AG10803 (cell line): ENCODE measurements around the gene TBX5.

Experiments
- DNase-seq: peaks from one replicate; pipeline ENCODE4 v3.0.0; 2010; ENCODE audit warnings: low read depth
- H3K4me3 ChIP-seq: 2 replicates; pipeline ENCODE4 v1.5.1; 2011; ENCODE audit warnings: mild to moderate bottlenecking, low read length, control low read depth
- TF ChIP-seq, protein P1 (sequence below): conservative IDR thresholded peaks from 2 replicates; pipeline ENCODE4 v1.5.1; 2011; ENCODE audit warnings: mild to moderate bottlenecking, low read length, control low read depth, inconsistent platforms

The TBX5 gene

DNA sequence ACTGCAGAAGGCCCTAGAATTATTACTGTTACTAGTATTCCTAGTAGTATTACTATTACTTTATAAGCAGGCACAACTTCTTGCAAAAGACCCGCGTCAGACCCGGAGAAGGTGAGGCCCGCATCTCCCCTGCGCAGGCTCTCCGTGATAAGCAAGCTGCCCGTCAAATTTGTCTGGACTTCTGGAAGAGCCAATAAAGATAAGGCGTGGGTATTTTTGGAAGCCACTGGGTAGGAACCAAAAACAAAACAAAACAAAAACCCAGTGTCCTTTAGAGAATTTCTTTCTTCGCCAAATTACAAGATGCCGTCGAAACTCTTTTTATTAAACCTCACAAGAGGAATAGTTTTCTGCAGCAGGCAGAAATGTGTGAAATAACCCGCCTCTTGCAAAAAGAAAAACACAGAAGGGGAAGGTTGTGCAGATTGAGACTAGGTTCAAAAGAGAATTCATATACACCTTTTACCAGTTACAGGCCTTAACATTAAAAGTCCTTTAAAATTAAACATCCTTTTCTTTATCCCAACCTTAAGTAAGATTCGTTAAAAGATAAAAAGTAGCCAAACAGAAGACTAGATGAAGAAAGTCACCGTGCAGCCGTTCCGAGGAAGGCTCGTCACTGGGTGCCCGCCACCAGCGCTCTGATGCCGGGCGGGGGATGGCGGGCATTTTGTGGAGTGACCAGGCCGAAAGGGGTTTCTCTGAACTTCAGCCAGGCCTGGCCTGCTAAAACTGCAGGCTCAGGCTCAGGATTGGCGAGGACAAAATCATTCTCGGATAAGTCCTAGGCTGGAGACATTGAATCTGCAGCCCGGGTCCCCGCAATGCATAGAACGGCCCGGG lies 1.6 kb downstream of the TBX5 start:
- DNase-seq = no peak
- H3K4me3 ChIP-seq = peak overlapping the region; percentile 74
- TF ChIP-seq, protein P1, sequence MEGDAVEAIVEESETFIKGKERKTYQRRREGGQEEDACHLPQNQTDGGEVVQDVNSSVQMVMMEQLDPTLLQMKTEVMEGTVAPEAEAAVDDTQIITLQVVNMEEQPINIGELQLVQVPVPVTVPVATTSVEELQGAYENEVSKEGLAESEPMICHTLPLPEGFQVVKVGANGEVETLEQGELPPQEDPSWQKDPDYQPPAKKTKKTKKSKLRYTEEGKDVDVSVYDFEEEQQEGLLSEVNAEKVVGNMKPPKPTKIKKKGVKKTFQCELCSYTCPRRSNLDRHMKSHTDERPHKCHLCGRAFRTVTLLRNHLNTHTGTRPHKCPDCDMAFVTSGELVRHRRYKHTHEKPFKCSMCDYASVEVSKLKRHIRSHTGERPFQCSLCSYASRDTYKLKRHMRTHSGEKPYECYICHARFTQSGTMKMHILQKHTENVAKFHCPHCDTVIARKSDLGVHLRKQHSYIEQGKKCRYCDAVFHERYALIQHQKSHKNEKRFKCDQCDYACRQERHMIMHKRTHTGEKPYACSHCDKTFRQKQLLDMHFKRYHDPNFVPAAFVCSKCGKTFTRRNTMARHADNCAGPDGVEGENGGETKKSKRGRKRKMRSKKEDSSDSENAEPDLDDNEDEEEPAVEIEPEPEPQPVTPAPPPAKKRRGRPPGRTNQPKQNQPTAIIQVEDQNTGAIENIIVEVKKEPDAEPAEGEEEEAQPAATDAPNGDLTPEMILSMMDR = no peak

DNA sequence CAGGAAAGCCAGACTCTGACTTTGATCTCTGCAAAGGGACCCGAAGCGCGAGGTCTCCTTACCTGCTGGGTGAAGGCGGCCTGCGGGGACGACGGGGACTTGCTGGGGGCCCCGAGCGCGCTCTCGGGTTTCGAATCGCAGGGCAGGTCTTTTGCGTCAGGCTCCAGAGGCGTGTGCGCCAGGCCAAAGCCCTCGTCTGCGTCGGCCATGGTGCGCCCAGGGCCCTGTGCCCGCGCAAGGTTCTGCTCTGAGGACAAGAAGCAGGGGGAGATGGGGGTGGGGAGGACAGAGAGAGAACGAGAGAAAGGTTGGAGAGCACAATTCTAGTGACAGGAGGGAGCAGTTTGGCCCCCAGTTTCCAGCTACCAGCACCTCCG lies 2.3 kb downstream of the TBX5 start:
- peak overlapping the region; percentile 74 for H3K4me3 ChIP-seq
- TF ChIP-seq, protein P1 = no peak
- no peak for DNase-seq

DNA sequence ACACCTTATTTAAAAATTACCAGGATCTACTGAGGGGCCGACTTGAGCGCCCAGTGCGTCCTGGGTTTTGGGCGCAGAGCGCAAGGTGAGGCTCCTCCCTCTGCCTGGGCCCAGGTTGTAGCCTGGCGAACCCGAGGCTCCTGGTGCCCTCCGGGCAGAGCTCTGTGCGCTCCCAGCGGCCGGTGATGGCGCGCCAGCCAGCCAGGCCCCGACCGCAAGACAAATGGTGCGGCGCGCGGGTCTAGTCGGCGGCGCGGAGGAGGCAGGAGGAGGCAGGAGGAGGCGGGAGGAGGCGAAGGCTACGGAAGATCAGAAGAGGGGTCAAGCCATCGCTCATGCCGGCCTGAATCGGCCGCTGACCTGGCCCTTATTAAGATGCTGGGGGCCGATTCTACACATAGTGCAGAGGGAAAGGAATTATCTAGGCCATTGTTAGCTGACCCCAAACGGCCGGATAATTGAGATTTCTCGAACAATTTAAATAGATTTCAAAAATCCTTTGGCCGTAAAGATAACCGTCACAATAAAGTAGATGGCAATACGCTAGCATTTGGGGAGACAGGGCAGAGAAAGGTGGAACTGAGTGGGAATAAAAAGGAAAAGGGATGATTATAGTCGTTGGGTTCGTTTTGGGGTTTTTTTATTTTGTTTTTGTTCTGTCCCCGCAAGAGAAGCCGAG lies 2.8 kb downstream of the TBX5 start:
- DNase-seq = peak; percentile 49
- TF ChIP-seq, protein P1 = 0 out of 2 replicates have a peak, but pooled peaks have one; percentile 21
- peak overlapping the region; percentile 74 for H3K4me3 ChIP-seq

DNA sequence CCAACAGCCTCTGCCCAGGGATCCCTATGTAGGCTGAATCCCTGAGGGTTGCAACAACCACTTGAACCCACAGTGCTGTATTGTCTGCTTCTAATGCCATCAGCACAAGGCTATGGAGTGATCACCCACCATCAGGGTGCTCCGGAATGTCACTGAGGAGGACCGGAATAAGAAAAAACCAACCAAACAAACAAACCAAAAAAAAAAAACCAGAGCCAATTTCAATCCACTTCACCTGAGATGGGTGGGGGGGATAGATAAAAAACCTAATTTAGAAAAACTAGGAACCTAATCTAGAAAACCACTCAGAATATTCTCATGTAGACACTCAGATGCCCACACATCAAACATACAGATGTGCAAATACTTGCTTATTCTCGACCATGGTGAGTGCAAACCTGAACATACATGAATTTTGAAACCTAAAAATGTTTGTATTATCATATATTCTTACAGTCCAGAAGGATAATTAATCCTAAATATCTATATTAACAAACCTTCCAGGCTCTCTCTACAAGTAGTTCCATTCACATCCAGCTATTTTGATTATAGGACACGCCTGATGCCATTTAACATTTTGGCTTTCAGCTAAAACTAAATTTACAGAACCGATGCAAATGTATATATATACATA lies 3.7 kb downstream of the TBX5 start:
- TF ChIP-seq, protein P1 = no peak
- H3K4me3 ChIP-seq = peak overlapping the region; percentile 74
- no peak for DNase-seq

DNA sequence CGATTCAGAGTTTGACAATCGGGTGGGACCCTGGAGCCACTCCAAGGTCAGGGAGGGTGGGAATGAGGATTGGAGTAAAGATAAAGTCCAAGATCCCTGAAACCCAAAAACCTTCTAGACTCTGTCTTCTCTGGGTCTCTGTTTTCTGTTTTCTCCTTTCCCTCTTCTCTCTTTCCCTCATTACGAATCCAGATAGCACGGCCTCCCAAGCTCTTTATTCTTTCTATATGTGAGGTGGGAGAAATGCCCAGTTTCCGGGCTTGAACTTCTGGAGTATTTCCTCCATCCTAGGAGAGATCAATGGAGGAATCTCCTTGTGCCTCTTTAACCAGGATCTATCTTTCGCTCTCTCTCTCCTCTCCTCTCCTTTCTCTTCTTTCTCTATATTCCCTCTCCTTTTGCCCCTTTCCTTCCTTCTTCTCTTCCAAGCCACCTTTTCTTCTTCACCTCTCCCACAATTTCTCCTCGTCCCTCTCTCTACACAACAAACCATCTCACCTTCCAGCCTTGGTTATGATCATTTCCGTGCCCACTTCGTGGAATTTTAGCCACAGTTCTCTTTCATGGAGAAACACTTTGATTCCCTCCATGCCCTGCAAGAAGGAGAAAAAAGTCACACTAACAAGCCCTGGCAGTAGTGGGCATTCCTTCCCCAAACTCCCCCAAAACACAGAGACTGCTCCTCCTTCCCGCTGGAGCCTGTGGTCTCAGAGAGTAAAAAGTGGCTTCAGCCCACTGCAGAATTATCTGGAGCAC lies 4.4 kb downstream of the TBX5 start:
- peak overlapping the region; percentile 44 for H3K4me3 ChIP-seq
- TF ChIP-seq, protein P1 = no peak
- no peak for DNase-seq

DNA sequence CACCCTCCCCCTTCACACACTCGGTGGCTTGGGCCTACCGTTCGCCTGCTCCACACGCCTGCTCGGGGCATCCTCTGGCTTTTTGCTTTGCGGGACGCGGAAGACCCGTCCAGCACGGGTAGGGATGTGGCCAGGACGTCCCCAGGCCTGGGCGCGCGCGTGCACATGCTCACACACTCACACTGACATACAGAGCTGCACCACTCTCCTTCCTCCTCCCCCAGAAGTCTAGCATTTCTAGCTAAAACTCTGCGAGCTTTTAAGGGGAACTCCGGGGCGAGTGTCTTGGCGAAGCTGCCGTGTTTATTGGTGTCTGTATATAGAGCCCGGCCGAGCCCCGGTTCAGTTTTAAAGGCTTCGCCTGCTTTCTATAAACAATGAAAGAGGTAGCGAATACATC lies 5.0 kb downstream of the TBX5 start:
- peak overlapping the region; percentile 44 for H3K4me3 ChIP-seq
- DNase-seq = peak; percentile 84
- TF ChIP-seq, protein P1 = no peak
